ENCODE results near the gene IFI27.

IFI27 gene

GRCh38 chr14:94142247-94142646 is 31.7 kb downstream of the IFI27 start:
- no peak overlapping the region for H3K4me3 ChIP-seq (ENCODE audit: low read depth, low read length)
- no peak for TF ChIP-seq CTCF (IDR thresholded peaks at IDR 0.05; ENCODE audit: low read depth, low read length)

- no peak for TF ChIP-seq CTCF (IDR thresholded peaks at IDR 0.05; ENCODE audit: low read depth, low read length)
- no peak overlapping the region for H3K4me3 ChIP-seq (ENCODE audit: low read depth, low read length)
Observed at GRCh38 chr14:94142836-94143235, 32.3 kb downstream of the IFI27 start.

- H3K4me3 ChIP-seq (ENCODE audit: low read depth, low read length) = no peak overlapping the region
- peak; percentile 38 for TF ChIP-seq CTCF (IDR thresholded peaks at IDR 0.05; ENCODE audit: low read depth, low read length)
Observed at GRCh38 chr14:94143239-94143638, 32.7 kb downstream of the IFI27 start.

- no peak overlapping the region for H3K4me3 ChIP-seq (ENCODE audit: low read depth, low read length)
- no peak for TF ChIP-seq CTCF (IDR thresholded peaks at IDR 0.05; ENCODE audit: low read depth, low read length)
Observed at GRCh38 chr14:94143711-94144110, 33.2 kb downstream of the IFI27 start.

GRCh38 chr14:94144765-94145164 is 34.2 kb downstream of the IFI27 start:
- TF ChIP-seq CTCF (IDR thresholded peaks at IDR 0.05; ENCODE audit: low read depth, low read length) = no peak
- no peak overlapping the region for H3K4me3 ChIP-seq (ENCODE audit: low read depth, low read length)

GRCh38 chr14:94145902-94146527 is 35.5 kb downstream of the IFI27 start:
- no peak overlapping the region for H3K4me3 ChIP-seq (ENCODE audit: low read depth, low read length)
- TF ChIP-seq CTCF (IDR thresholded peaks at IDR 0.05; ENCODE audit: low read depth, low read length) = no peak

GRCh38 chr14:94152676-94153075 is 42.1 kb downstream of the IFI27 start:
- no peak overlapping the region for H3K4me3 ChIP-seq (ENCODE audit: low read depth, low read length)
- TF ChIP-seq CTCF (IDR thresholded peaks at IDR 0.05; ENCODE audit: low read depth, low read length) = no peak

Measured in WI38 (cell line).